GM18861 (cell line): ENCODE data around the gene KCNQ2.
"Not testable (repeated sequence)": the region's sequence is repeated elsewhere in the genome, so short reads cannot be mapped to it uniquely, and the experiment has no call there.

Experiments
- ATAC-seq: cut with Tn5 transposase; IDR thresholded peaks from one replicate; pipeline ENCODE4 v1.9.1; 2021; ENCODE audit not compliant: unreplicated experiment

The KCNQ2 gene

GRCh38 chr20:63394069-63394919, 78.2 kb downstream of the KCNQ2 start:
- ATAC-seq, result no peak

- ATAC-seq, result no peak
These were observed 78.9 kb downstream of the KCNQ2 start for GRCh38 chr20:63393566-63393965.

DNA sequence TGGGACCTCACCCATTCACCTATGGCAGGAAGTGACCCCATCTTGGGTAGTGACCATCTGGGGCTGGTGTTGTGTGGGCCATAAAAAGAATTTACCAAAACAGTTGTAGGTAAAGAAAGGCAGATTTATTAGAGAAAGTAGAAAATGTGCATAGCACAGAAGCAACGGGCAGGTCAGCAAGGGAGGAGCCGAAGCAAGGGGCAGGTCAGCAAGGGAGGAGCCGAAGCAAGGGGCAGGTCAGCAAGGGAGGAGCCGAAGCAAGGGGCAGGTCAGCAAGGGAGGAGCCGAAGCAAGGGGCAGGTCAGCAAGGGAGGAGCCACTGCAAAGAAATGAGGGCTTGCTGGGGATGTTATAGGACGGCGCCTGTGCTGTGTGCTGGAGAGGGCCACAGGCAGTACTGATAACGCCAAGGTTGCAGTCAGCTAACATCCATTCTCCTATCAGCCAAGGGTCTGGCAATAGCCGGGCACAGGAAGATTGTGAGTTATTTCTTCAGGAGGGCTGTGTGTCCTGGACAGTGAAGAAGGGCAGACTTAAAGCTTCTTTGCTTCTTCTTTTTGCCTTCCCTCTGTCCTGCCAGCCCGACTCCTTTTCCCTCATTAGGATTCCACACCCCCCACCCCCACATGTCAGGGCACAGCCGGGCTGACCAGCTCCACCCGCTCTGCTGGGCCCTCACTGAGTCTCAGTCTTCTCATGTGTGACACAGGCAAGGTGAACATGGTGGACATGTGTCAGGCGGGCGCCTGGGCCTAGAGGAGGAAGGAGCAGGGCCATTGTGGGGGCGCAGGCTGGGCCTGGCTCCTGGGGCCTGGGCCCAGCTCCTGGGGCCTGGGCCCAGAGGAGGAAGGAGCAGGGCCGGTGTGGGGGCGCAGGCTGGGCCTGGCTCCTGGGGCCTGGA, 79.7 kb downstream of the KCNQ2 start:
- ATAC-seq, result no peak

GRCh38 chr20:63387917-63388316, 84.5 kb downstream of the KCNQ2 start:
- no peak for ATAC-seq

GRCh38 chr20:63387393-63387792, 85.1 kb downstream of the KCNQ2 start:
- no peak for ATAC-seq

DNA sequence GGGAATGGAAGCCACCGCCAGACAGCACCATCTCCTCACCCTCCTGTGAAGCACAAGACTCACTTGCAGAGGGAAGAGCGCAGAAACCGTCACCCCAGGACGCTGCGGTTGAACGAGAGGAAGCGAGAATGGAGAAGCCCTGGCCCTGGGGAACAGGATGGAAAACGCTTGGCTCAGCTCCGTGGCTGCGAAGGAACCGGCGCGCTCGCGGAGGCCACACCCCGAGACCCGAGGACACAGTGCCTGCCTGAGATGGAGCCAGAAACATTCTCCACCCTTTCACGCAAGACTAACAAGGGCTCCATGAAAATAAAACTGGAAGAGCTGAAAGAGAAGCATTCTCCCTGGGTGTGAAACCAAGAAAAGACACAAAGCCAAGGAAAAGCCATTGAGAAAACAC, 86.0 kb downstream of the KCNQ2 start:
- ATAC-seq, result no peak

- no peak for ATAC-seq
These were observed 86.6 kb downstream of the KCNQ2 start for GRCh38 chr20:63385819-63386218.

DNA sequence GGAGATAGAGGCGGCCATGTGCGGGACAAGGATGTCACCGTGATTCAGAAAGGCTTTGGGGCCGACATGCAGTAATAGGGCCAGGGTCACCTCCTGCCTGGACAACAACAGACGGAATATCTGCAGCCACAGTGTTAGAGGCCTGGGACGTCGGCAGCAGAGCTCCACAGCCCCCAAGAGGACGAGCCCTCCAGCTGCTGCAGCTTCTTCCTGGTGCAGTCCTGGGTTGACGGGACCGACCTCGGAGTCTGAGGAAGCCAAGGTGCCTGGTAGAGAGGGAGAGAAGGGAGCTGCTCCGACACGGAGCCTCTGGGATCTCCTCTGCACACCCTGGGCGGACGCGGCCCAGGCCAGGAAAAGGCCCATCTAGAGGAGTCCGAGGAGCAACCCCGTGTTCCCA, 88.1 kb downstream of the KCNQ2 start:
- ATAC-seq, result no peak

DNA sequence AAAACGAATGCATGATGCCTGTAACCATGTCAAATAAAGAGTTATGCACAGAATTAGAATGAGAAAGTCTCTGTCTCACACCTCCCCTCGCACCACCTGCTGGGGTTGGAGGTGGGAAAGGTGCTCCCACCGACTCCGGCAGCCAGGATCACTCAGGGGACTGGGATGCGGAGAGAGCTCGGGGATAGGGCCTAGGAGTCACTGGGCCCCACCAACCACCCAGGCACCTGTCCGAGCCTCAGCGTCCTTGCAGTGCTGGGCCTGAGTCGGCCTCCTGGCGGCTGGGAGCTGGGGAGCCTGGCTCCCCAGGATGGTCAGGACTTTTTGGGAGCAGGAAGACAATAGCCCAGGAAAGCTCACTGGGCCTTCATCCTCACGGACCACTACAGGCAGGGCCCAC, 88.9 kb downstream of the KCNQ2 start:
- ATAC-seq, result no peak

DNA sequence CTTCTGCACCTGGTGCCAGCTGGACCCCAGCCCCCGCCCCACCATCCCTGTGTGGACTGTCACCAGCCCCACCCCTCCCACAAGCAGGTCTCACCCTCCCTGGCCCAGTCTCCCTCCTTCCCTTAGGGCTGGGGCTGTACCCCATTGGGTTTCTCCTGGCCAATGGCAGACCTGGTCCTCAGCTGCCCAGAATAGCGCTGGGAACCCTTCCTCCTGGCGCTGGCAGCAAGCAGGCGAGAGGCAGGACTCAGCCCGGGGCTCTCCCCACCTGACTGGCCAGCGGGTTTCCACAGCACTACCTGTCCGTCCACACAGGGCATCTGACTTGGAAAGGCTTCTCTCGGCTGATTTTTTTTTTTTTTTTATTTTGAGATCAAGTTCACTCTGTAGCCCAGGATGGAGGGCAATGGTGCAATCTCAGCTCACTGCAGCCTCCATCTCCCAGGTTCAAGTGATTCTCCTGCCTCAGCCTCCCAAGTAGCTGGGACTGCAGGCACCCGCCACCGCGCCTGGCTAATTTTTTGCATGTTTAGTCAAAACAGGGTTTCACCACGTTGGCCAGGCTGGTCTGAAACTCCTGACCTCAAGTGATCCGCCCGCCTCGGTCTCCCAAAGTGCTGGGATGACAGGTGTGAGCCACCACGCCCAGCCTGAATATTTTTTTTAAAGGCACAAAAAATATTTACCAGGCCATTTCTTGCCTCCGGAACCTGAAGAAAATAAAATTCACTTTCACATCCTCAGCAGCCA, 89.7 kb downstream of the KCNQ2 start:
- no peak for ATAC-seq

- no peak for ATAC-seq
These were observed 90.5 kb downstream of the KCNQ2 start for GRCh38 chr20:63381781-63382431.

DNA sequence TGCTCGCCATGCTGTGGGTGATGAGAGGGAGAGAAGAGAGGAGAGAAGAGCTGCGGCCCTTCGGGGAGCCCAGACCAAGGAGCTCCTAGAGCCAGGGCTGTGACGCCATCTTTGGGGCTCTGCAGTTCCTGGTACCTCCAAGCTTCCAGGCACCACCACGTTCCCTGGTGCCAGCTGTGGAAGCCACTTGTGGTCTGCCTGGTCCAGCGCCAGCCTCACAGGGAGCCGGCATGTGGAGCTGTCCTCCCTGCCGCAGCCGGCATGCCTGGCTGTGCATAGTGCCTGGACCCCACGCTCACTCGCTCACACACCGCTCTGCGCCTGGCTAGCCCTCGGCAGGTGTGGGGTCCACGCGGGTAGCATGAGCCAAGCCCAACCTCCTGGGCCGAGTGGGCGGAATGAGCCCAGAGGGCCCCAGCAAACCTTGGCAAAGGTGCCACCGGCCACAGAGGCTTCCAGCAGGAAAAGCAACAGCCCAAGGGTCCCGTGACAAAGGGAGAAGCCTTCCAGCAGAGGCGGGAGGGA, 92.0 kb downstream of the KCNQ2 start:
- no peak for ATAC-seq

DNA sequence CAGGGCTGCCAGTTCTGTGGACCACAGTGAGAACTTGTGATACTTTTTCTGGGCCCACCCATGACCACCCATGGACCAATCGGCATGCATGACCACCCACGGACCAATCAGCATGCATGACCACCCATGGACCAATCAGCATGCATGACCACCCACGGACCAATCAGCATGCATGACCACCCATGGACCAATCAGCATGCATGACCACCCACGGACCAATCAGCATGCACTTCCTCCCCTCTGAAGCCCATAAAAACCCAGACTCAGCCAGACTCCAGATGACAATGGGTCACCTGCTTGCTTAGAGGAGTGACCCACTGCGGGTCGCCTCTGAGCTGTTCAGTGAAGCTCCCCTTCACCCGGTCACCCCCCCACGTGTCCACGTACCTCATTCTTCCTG, 92.6 kb downstream of the KCNQ2 start:
- ATAC-seq, result not testable (repeated sequence)

GRCh38 chr20:63379296-63379695, 93.2 kb downstream of the KCNQ2 start:
- no peak for ATAC-seq

DNA sequence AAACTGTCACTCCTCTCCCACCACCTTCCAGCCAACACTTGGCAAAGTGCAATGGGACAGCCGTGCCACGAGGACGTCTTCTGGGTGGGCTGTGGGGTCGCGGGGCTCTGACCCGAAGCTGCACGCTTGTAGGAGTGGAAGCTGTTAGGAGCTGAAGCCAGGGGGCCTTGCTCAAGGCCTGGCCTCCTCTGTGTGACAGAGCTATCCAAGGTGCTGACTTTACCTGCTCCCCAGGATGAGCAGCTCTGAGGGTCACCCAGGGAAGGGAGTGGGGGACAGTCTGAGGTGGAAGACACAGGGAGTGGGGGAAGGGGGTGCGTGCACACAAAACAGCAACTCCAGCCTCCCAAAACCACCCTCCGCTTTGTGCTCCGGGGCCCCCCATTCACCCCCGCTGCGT, 93.8 kb downstream of the KCNQ2 start:
- no peak for ATAC-seq

- ATAC-seq, result no peak
These were observed 94.5 kb downstream of the KCNQ2 start for GRCh38 chr20:63377951-63378381.

DNA sequence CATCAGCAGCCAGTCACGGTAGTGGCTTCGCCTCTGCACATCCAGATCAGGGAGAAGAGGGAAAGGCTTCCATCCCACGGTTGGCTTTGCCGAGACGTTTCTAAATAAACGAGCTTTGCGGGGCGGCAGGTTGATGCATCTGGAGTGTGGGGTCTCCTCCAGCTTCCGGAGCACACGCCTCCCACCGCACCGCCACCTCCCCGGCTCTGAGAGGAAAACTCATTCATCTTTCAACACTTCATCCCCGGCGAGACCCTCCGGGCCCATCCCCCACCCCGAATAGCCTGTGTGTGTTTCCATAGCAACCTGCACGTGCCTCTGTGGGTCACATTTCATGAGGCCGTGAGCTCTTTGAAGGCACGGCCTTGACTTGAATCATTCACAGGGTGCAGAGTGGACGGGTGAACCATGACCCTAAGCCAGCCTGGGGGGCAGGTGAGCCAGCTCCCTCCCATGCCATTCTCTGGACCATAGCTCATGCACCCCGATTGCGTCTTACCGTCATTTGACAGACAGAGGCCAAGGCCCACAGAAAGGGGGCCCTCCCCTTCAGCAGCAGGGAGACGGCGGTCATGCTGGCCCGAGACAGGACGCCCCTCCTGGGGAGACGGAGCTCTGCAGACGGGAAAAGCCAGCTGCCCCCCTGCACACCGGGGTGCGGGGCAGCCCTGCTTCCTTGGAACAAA, 95.1 kb downstream of the KCNQ2 start:
- ATAC-seq, result no peak

- ATAC-seq, result no peak
These were observed 95.9 kb downstream of the KCNQ2 start for GRCh38 chr20:63376283-63377250.

- no peak for ATAC-seq
These were observed 97.0 kb downstream of the KCNQ2 start for GRCh38 chr20:63375438-63375837.
